ENCODE results near the gene AP1AR. TPM values are rescaled to one million over a fixed set of nuclear protein-coding genes. Genes with fewer than 3 reads are reported as not detected.

Gene AP1AR
- total RNA-seq, 3 donors from 2014 or later (not counting 1 experiment from before 2014, with no cell fraction given) = 7.5 to 9.4 (median 7.5) TPM

GRCh38 chr4:112225157-112225556 is 6.4 kb upstream of the AP1AR start:
- Mint-ChIP-seq H3K4me3 (no peak overlapping the region), H3K9me3 (no peaks in the 10 kb centered on the region), H3K27me3 (ENCODE audit: low read depth in 2 of 2) (peaks cover 16 to 26% of the 10 kb centered on the region in 2 donors), H3K4me1 (no peaks in the 10 kb centered on the region), H3K27ac (no peak overlapping the region), H3K36me3 (no peaks in the 10 kb centered on the region)
- ATAC-seq (no peak), DNase-seq (no peak)
- Histone ChIP-seq H3K27ac (ENCODE audit: low read length) (no peak overlapping the region), H3K4me3 (ENCODE audit: low read length) (no peak overlapping the region), H3K9me3 (ENCODE audit: control insufficient read depth, insufficient read depth, low read length) (no peaks in the 10 kb centered on the region), H3K4me1 (ENCODE audit: control insufficient read depth, insufficient read depth, low read length) (no peaks in the 10 kb centered on the region), H3K27me3 (ENCODE audit: control insufficient read depth, insufficient read depth, low read length) (peaks cover 2% of the 10 kb centered on the region), H3K36me3 (ENCODE audit: control insufficient read depth, insufficient read depth, low read length) (no peaks in the 10 kb centered on the region)
- WGBS (ENCODE audit: insufficient coverage) = 80% methylated on average over 4 of the region's 4 CpGs
- TF ChIP-seq CTCF (IDR thresholded peaks at IDR 0.05) = no peak
- intact Hi-C loops (cut with micrococcal nuclease) = no loop called here

DNA sequence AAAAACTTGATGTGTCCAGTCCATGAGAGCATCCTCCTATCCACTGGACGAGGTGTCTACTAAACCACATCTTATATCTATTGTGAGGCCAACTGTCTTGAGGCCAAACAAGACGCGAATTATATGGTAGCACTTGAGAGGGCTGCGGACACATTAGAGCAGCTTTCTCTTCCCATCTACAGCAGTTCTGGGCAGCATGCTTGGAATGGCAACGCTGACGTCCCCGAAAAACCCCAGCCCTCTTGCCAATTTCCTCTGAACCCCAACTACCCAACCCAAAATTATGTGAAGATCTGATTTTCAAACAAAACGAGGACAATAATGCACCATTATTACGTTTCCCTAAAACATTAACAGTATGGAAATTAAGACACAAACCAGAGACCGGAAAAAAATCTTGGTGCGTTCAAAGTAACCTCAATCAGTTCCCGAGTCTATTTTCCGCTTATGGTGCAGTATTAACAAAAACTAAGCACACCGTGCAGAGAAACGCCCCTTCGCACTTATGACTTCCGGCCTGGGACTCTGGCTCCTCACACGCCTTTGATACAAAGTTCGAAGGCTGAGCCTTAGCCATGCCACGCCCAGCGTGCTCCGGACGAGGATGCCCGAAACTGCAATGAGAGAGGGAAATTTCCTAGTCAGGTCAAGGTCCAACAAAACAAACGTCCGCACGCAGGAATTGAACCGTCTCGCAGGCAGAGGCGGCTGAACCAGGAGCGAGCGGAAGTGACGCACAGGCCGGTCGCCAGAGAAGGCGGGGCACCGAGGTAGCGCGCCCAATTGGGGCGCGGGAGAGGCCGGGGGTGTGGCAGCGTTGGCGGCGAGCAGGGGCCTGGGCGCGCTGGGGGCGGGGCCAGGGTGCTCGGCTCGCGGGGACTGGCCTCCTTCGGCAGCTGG is 458 bp upstream of the AP1AR start:
- H3K4me3 ChIP-seq (ENCODE audit: low read length) = peak overlapping the region; percentile 96
- Mint-ChIP-seq H3K9me3 (no peaks in the 10 kb centered on the region), H3K4me1 (peaks cover 12 to 15% of the 10 kb centered on the region in 2 donors), H3K27me3 (ENCODE audit: low read depth in 2 of 2) (peaks cover 4 to 11% of the 10 kb centered on the region in 2 donors), H3K27ac (peak overlapping the region; percentile 97 to 98), H3K4me3 (peak overlapping the region; percentile 96), H3K36me3 (no peaks in the 10 kb centered on the region)
- intact Hi-C loops (cut with micrococcal nuclease) = loop anchor here (1.0 to 10.0 kb wide), 2 partner anchors 294 to 406 kb away; partner anchors contain the start of gene LARP7
- H3K9me3 ChIP-seq (ENCODE audit: control insufficient read depth, insufficient read depth, low read length) = no peaks in the 10 kb centered on the region
- peak overlapping the region; percentile 95 for H3K27ac ChIP-seq (ENCODE audit: low read length)
- H3K4me1 ChIP-seq (ENCODE audit: control insufficient read depth, insufficient read depth, low read length) = peaks cover 8% of the 10 kb centered on the region
- H3K36me3 ChIP-seq (ENCODE audit: control insufficient read depth, insufficient read depth, low read length) = no peaks in the 10 kb centered on the region
- DNase-seq (peak; percentile 97 to 98), ATAC-seq (peak; percentile 87 to 98 (median 90))
- TF ChIP-seq CTCF (IDR thresholded peaks at IDR 0.05) = no peak
- peaks cover 2% of the 10 kb centered on the region for H3K27me3 ChIP-seq (ENCODE audit: control insufficient read depth, insufficient read depth, low read length)
- WGBS (ENCODE audit: insufficient coverage) = under 1% methylated on average over 52 of the region's 52 CpGs

DNA sequence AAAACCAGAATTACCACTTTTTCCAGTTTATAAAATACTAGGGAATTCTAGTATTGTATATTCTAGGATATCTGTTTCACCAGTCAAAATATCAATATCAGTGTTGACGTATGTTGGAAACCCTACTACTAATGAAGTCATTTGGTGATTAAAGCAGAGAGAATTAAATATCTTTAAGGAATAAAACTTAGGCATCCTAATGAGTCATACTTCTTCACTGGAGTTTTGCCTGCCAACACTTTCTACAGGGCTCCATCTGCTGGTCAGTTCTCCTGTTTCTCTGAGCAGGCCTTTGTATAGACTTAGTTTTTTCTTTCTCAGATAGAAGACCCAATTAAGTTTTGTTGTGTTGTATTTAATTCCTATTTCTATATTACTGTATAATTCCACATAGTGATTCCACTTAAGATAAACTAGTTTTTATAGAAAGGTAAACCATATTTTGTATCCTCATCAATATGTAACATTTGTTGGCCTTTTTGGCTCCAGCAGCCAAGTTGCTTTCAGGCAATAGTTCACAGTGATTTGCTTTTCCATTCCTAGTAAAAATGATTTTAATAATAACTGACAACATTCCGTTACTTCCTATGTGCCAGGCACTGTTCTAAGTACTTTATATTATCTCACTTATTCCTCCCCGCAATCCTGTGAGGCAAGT is 3.5 kb downstream of the AP1AR start:
- H3K27me3 Mint-ChIP-seq (ENCODE audit: low read depth in 2 of 2) = no peaks in the 10 kb centered on the region

More for the DNA sequence above, 3.5 kb downstream of the AP1AR start:
- no CpG with 5 or more reads among the region's 3 CpGs for WGBS (ENCODE audit: insufficient coverage)
- no peaks in the 10 kb centered on the region for H3K9me3 Mint-ChIP-seq
- TF ChIP-seq CTCF (IDR thresholded peaks at IDR 0.05) = peak; percentile 69
- no peaks in the 10 kb centered on the region for H3K36me3 ChIP-seq (ENCODE audit: control insufficient read depth, insufficient read depth, low read length)
- no peaks in the 10 kb centered on the region for H3K36me3 Mint-ChIP-seq
- no peaks in the 10 kb centered on the region for H3K9me3 ChIP-seq (ENCODE audit: control insufficient read depth, insufficient read depth, low read length)
- ATAC-seq = no peak
- H3K27ac ChIP-seq (ENCODE audit: low read length) = no peak overlapping the region
- intact Hi-C loops (cut with micrococcal nuclease) = loop anchor here (1.0 to 10.0 kb wide), 2 partner anchors 136 to 290 kb away; no protein-coding TSS in a partner anchor
- peak in 1 of 2 donors; percentile 82 for DNase-seq
- no peak overlapping the region for H3K4me3 Mint-ChIP-seq
- H3K27ac Mint-ChIP-seq = peak overlapping the region in 1 of 2 donors; percentile 46
- no peaks in the 10 kb centered on the region for H3K27me3 ChIP-seq (ENCODE audit: control insufficient read depth, insufficient read depth, low read length)
- peaks cover 8% of the 10 kb centered on the region for H3K4me1 ChIP-seq (ENCODE audit: control insufficient read depth, insufficient read depth, low read length)
- peaks cover 16 to 24% of the 10 kb centered on the region in 2 donors for H3K4me1 Mint-ChIP-seq
- H3K4me3 ChIP-seq (ENCODE audit: low read length) = no peak overlapping the region

All from natural killer cell (primary cell).